Fibroblast of the conjunctiva (primary cell): ENCODE measurements around the gene ATP6V1C2.
"Not testable (repeated sequence)": the region's sequence is repeated elsewhere in the genome, so short reads cannot be mapped to it uniquely, and the experiment has no call there.

ENCODE experiments used
- DNase-seq: peaks from one replicate; pipeline ENCODE4 v3.0.0-alpha.2; 2010; ENCODE audit warnings: low read depth

The ATP6V1C2 gene

DNA sequence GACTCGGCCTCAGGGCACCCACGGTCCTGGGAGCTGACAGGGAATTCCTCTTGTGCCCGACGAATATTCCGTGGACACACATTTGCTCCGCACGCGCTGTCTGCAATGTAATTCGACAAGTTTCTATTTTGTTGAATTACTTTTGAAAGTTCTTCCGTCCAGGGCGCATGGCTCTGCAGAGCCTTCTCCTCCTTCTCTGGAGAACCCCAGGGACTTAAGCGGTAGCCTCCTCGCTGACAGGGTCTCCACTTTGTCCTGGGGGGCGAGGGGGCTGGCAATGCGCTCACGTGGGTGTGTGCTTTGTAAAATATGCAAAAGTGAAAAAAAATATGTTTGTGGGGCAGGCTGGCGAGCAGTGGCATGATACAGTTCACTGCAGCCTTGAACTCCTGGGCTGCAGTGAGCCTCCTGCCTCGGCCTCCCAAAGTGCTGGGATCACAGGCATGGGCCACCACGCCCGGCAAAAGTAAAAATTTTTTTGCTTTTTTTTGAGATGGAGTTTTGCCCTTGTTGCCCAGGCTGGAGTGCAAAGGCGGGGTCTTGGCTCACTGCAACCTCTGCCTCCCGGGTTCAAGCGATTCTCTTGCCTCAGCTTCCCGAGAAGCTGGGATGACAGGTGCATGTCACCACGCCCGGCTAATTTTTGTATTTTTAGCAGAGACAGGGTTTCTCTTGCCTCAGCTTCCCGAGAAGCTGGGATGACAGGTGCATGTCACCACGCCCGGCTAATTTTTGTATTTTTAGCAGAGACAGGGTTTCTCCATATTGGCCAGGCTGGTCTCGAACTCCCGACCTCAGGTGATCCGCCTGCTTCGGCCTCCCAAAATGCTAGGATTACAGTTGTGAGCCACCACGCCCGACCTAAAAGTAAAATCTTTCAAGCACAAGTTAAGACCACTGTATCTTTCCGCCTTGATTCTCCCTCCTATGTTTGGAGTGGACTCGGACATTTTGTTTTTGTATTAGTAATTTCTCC, 92.0 kb downstream of the ATP6V1C2 start:
- DNase-seq = not testable (repeated sequence)

DNA sequence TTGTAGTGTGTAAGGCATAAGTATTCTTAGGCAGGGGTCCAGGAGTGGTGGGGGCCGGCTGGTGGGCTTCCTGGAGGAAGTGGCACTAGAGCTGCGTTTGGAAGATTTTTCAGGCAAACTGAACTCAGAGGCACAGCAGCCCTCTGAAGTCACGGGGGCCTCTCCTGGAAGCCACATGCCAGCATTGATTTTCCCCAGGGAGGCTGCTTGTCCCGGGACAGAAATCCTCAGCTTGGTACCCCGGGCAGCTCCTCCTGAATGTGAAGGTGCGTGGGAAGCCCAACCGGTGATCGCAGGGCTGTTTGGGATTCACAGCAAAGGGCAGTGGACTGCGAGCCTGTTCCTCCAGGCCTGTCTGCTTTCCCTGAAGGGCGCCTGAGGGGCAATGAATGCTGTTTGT, 92.7 kb downstream of the ATP6V1C2 start:
- DNase-seq = no peak

DNA sequence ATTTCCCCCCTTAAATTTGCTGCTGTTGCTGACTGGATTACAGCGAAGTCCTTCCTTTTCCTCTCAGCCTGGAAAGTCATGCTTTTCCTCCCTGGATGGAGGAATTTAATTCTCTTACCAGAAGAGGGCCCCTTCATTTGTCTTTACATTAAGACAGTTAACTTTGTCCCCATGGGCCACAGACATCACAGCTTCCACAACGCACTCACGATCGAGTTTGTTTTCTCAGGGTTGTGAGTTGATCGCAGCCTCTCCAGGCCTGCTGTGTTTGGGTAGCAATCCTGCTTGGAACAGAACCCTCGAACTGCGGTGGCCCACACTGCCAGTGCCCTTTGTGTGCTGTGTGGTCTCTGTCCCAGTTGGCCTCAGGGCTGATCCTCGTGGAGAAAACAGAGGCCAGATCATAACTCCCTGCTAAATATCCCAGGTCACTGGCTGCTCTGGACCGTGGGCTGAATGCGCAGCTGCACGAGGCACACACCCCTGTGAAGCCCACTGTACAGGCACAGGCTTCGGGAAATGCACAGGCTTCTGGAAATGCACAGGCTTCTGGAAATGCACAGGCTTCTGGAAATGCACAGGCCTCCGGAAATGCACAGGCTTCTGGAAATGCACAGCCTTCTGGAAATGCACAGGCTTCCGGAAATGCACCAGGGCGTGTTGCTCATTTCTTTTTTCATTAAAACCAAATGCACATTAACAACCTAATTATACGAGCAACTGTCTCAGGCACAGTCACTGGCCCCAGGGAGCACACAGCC, 93.3 kb downstream of the ATP6V1C2 start:
- no peak for DNase-seq

DNA sequence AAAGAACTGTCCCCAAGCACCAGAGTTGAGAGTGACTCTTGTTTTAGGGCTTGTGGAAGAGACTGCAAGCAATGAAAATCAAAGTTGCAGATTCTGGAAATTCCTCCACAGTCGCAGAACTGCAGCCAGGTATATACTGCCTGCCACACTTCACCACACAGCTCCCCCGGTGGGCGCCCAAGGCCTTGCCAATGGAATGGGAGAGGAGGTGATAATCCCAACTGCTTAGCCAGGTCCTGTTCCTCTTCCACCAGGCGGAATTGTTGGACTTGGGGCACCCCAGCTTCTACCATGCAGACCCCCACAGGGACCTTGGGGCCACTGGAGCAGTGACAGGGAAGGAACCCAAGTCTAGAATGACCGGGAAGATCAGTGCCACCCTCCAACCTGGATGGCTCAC, 96.0 kb downstream of the ATP6V1C2 start:
- no peak for DNase-seq

DNA sequence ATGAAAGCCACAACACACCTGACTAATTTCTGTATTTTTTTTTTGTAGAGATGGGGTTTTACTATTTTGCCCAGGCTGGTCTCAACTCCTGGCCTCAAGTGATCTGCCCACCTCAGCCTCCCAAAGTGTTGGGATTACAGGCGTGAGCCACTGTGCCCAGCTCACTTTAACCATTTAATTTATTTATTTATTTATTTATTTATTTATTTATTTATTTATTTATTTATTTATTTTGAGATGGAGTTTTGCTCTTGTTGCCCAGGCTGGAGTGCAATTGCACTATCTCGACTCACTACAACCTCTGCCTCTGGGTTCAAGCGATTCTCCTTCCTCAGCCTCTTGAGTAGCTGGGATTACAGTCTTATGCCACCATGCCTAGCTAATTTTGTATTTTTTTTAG, 96.9 kb downstream of the ATP6V1C2 start:
- DNase-seq = not testable (repeated sequence)

DNA sequence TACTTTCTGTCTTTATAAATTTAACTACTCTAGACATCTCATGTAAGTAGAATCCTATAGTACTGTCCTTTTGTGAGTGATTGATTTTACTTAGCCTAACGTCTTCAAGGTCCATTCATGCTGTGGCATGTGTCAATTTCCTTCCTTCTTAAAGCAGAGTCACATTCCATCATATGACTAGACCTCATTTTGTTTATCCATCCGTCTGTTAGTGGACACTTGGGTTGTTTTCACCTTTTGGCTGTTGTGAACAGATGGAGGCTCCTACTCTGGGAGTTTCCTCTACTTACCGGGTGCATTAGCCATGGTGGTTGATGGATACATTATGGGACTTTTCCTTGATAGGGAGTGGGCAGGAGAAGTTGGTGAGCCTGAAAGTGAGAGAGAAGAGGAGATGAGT, 97.6 kb downstream of the ATP6V1C2 start:
- DNase-seq = no peak

DNA sequence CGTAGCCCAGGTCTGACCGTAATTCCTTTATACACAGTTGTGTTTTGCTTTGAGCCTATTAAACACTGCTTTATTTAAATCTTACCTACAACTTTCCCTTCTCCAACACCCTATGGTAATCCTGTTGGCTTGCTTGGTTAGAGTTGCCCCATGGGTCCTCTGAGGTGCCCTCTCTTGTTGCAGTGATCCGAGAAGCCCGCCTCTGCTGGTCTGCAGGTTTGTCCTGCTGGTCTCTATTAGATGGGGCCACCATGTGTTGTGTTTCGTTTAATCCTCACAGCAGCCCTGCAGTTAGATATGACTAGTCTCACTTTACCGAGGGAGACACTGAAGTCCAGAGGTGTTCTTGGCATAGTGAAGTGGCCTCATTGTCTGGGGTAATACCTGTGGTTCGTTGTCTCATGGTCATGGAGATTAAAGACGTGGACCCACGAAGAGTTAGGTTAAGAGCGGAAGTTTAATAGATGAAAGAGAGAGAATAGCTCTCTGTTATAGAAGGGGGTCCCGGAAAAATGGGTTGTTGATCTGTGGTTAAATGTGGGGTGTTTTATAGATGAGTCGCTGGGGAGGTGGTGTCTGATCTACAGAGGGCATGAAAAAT, 98.4 kb downstream of the ATP6V1C2 start:
- no peak for DNase-seq

DNA sequence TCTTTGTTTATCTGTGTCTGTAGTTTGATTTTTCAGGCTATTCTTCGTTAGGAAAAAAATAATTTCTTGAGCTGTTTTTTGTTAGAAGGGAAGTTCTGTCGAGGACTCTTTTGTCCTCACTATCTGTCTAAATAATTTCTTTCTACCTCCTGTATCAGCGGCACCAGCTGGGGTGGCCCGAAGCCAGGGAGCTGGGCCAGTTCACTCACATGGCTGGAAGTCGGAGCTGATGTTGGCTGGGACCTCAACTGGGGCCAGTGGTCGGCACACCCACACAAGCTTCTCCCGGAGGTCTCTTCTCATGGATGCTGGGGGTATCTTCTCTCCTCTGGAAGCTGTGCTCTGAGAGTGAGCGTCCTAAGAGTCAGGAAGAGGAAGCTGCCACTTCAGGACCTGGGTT, 99.1 kb downstream of the ATP6V1C2 start:
- DNase-seq = no peak

DNA sequence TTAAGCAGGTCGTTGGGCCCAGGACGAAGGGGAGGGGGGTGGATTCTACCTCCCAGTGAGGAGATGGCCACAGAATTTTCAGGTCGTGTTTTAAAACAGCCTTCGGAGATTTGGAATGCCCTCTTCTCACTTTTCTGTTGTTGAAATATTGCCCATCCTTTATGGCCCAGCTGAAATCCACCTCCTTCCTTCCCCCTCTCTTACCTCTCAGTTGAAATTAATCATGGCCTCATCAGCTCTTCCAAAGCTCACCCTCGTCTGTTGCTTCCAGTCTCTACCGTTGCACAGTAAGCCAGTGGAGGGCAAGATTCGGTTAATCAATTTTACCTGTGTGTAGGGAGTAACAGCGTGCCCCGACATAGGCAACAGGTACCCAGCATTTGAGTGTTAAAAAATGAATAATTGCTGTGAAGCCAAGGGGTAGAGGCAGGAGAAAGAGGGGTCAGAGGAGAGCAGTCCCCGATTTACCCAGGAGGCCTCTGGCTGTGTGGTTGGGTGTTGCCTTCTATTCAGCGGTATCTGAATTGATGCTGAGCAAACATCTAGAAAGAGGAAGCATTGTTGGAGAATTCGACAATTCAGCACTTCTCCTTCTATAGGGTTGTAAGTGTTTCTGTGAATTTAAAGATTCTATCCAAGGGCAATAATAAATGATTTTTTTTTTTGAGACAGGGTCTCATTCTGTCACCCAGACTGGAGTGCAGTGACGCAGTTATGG, 99.7 kb downstream of the ATP6V1C2 start:
- no peak for DNase-seq

DNA sequence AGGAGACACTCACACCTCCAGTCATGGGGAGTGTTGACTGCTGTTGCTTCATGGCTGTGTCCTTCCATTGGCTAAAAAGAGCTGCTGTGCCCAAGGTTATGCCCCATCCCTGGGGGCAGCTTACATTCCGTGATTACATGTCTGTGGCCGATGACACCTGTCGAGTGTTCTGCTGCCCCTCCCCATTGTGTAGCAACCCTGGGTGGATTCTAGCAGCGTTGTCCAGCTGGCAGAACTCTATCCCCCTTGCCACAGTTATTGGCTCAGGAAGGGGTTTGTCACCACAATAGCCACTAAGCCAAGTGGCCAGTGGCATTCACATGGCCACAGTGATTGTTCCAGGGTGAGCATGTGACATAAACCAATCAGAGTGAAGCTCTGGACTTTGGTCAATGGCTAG, 102.8 kb downstream of the ATP6V1C2 start:
- DNase-seq = no peak

DNA sequence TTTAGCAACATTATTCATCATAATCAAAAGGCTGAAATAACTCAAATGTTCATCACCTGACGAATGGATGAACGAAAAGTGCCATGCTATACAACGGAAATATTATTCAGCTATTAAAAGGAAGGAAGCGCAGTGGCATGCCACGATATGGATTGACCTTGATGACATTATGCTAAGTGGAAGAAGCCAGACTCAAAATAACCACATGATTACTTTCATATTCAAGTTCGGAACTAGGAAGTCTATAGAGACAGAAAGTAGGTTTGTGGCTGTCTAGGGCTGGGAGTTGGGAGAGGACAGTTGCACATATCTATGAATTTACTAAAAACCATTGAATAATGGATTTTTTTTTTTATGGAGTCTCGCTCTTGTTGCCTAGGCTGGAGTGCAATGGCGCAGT, 104.6 kb downstream of the ATP6V1C2 start:
- no peak for DNase-seq

DNA sequence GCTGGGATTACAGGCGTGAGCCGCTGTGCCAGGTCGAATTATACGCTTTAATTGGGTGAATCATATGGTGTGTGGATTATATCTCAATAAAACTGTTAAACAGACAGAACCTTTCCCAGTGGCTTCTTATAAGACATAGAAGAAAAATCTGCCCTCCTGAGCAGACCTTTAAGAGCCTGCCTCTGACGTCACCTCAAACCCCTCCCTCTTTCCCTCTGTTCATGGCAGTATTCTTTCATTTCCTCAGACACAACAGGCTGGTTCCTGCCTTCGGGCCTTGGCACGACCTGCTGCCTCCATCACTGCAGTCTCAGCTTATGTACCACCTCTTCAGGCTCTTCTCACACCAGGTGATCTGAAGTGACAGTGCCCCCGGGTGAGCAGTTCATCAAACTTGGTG, 105.2 kb downstream of the ATP6V1C2 start:
- no peak for DNase-seq

DNA sequence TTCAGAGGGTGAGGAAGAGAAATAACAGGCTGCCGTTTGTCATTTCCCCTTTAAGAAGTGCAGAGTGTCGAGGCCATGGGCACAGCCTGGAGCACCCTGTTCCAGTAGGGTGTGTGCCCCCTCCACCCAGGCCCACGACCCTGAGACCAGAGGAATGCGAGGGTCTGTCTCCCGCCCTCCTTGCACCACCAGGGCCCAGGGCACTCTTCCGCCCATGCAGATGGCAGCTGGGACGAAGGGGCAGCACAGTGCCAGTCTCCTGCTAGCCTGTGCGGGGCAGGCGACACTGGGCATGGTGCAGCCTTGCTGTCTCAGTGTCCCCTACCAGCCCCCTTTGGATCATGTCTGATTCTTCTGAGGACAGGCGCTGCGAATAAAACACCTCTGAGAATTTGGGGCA, 106.9 kb downstream of the ATP6V1C2 start:
- no peak for DNase-seq

DNA sequence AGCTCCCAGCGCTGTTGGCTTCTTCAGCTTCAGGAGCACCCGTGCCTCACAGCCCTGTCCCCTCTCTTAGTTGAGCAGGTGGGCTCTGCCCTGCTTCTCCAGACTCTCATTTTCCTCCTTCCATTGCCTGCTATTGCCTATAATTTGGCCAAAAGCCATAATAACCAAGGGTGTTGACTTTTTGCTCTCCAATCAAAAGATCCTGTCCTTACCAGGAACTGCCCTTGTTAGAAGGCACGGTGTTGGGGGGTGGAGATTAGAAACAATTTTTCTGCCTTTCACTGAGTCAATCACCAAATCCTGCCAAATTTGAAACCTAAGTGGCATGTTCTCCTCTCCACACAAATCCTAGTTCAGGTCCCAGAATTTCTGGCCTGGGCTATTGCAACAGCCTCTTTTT, 107.9 kb downstream of the ATP6V1C2 start:
- no peak for DNase-seq

DNA sequence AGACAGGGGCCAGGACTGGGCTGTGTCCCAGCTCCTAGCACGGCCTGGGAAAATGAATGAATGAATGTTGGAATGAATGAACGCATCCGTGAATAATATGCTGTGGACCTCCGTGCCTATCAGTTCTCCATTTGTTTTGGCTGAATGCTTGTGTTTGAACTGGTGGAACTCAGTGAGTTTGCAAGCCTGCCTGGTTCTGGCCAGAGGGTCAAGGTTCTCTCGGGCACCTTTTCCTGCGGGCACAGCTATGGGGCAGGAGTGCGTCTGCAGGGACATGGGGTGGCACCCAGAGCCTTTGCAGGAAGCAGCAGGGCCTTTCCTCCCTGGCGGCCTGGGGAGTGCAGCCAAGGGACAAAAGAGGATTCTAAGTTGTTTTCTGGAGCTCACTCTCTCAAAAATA, 108.8 kb downstream of the ATP6V1C2 start:
- DNase-seq = no peak

DNA sequence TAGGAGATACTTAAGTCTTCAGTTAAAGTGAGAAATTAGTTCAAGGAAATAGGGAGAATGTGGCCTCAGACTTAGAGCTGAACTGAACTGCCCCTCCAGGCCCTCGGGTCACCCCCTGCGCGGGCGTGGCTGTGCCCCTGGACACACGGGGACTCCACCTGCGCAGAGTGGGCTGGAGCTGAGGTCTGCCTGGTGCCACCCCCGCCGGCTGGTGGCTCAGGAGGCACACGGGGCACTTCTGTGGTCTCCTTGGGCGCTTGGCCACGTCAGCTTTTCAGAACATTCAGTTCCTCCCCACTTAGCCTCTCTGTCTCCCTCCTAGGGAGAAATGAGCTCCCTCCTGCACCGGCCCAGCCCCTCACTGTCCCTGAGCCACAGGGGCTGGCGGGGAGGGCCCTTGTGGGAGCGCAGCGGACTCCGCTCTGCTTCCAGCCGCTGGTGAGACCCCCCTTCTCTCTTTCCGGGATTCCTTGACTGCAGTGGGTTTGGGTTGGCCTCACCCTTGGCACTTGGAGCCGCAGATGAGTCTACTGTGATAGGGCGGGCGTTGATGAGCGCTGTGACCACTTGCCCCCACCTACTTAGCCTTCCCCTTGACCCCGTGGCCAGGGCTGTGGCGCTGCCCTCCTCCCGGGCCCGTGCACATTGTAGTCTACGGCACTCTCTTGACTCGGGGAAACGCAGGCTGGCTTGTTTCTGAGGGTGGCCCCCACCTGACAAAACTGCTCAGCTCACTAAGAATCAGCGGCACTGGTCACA, 109.4 kb downstream of the ATP6V1C2 start:
- DNase-seq = no peak

DNA sequence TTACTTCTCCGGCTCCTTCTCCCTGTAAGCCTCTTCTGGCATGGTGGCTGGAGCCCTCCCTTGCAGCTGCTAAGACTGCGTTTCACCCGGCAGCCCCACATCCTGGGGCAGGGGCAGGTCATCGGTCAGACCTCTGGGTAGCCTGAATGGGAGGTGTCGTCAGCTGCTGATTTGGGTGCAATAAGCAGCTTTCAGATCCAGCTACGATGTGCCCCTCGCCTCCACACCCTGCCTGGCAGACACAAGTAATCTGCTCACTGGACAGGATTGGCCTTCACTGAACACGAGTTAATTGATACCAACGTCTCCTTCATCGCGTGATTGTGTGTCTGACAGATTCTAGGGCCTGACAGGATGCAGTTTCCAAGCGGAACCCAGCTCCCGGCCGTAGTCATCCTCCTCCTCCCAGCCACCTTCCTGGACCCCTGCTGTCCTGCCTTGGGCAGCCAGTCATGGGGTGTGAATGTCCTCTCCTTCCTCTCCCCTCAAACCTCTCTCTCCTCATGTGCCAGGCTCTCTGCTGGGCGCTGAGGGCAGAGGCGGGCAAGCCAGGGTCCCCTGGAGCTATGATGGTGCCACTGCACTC, 110.1 kb downstream of the ATP6V1C2 start:
- DNase-seq = no peak

DNA sequence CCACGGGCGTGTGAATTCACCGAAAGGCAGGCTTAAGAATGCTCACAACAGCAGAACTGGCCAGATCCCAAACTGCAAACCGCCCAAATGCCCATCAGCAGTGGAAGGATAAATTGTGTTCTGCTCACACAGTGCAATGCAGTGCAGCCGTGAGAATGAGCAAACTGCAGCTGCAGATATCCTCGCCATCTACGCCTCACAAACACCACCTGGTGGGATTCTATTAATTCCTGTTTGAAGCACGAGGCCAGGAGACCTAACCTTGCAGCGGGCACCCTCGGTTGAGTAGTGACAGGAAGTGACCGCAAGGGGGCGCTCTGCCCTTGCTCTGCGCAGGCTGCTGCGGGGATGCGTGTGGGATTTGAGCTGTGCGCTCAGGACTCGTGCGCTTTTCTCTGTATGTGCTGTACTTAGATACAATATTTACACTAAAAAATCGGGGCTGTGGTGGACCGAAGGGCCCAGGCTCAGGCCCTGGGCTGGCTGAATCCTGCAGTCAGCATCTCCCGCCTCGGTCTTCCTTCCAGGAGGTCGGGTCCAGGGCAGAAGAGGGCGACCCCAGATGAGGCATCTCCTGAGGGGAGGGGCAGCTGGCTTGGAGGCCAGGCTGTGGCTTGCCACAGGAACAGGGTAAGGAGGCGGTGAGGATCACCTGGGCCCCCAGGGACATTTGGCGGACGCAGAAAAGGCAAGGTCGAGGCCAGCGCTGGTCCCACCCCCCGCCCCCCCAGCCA, 110.9 kb downstream of the ATP6V1C2 start:
- peak; percentile 52 for DNase-seq

DNA sequence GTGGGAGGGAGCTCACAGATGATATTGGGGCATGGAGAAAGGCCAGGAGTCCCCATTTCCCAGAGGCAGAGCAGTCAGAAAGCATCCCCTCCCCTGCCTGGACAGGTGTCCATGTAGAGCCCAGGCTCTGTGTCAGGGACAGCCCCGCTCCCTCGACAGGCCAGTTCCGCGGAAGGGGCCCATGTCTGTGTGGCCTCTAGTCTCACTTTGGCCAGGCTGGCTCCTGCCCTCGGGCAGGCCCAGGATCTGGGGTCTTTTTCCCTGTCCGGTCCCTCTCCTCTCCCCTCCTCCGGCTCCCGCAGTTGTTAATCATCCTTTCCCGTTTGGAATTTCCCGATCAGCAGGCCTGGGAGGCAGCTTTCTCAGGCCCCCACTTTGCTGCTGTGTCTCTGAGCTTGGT, 111.6 kb downstream of the ATP6V1C2 start:
- no peak for DNase-seq

DNA sequence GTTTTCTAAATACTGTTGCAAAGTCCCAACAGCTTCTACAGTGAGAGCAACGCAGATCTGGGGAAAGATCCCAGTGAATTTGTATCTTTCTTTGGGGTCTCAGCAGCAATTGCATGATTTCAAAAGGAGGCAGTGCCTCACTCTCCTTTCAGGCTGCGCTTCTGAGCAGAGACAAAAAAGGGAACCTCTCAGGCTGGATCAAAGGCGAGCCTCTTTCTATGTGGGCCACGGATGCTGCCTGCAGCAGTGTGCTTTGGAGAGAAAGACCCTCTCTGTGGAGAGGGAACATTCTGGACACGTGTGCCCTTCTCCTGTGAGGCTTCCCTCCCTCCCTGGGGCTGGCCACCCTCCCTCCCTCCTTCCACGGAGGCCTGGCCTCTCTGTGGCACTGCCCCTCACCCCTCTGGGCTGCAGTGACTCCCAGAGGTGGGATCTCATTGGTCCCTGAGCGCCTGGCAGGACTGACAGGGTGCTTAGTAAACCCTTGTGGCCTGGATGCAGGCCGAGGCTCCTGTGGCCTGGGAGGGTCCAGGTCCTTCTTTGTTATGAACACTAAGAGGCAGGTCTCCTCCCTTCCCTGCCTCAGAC, 112.7 kb downstream of the ATP6V1C2 start:
- DNase-seq = no peak
